Pulmonary artery endothelial cell (primary cell): Measurements from ENCODE around the gene TRIM8. TPM values are rescaled to one million over a fixed set of nuclear protein-coding genes. Genes with fewer than 3 reads are reported as not detected.

Experiments
- DNase-seq: peaks from one replicate; pipeline ENCODE4 v3.0.0-alpha.2; 2011; ENCODE audit warnings: low read depth, low spot score
- total RNA-seq: library from RNA; depleted of rRNA; stranded (reverse); fragments of >200 nt; gene quantifications from 2 replicates; pipeline ENCODE4 v1.2.3, GENCODE V29; 2014

Gene TRIM8
- total RNA-seq, 1 donor from 2014 or later: 57.2 TPM

DNA sequence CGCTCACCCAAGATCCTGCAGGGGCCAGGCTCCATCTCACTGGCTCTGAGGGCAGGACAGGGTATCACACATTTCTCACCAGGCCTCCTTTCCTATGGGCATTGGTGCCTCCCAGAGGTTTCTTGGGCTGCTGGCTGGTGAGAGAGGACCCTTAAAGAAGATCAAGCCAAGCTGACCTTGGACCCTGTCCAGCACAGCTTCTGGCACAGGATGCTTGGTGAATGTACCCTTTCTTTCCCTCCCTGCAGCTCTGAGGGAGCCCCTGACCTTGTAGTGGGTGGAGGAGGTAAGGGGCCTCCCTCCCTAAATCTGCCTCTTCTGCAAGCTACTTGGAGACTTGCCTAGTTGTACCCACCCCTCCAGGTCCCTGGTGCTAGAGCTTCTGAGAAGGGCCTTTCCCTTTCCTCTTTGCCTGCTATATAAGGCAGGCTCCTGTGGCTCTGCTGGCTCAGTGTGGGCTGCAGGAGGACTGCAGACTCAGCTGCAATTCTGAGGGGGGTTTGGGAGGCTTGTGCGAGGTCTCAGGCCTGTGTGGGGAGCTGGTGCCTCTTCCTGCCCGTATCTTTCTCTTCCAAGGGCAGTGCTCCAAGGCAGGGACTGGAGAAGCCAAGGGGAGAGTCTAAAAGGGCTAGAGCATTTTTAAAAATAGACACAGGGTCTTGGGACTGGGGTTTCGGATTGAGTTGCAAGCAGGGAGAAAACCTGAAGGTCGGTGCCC, 11.7 kb upstream of the TRIM8 start:
- no peak for DNase-seq

- DNase-seq: peak; percentile 93
These were observed 11.0 kb upstream of the TRIM8 start for GRCh38 chr10:102633287-102633686.

DNA sequence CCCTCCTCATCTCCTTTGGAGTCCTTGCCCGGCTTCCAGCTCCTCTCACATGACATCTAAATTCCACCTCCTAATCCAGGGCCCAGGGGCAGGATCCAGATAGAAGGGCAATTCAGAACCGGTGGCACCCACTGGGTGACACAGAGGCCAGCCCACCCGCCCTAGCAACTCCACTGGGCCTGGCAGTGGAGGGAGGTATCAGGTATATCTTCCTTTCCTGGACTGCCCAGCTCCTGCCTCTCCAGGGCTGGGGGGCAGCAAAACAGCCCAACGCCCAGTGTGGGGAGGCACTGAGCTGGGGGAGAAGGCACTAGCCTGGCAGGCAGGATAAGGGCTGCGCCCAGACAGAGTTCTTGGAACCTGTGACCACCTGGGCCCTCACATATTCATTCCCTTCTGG, 10.4 kb upstream of the TRIM8 start:
- no peak for DNase-seq

- DNase-seq: no peak
These were observed 9.6 kb upstream of the TRIM8 start for GRCh38 chr10:102634686-102635085.

DNA sequence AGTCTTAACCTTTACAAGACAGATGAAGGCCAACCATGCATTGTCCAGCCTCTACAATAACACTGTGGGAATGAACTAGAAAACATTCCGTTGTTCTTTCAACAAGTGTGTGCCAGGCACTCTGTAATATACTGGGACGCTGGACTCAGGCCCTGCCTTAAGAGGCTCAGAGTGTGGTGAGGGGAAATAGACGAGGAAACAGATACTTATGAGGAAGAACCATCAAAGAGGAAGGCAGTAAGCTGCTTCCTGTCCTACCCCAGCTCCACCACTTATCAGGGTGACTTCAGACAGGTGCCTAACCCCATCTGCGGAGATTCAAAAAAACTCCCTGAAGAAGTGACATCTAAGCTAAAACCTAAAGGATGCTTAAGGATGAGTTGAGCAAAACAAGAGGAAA, 8.9 kb upstream of the TRIM8 start:
- DNase-seq: no peak

DNA sequence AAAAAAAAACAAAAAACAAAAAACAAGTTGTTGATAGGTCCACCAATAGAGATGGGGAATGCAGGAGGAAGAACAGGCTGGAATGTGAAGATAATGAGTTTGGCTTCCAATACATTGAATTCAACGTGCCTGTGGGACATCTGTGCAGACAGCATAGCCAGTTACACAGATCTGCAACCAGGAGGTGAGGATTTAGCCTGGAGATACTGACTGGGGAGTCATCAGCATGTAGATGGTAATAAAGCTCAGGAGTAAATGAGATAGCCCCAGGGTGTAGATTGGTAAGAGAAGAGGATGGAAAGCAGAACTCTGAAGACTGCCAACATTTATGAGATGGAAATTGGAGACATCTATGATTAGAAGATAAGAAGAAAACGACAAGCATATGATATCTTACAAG, 4.7 kb upstream of the TRIM8 start:
- DNase-seq: no peak

- DNase-seq: no peak
These were observed 2.9 kb upstream of the TRIM8 start for GRCh38 chr10:102641402-102641801.

DNA sequence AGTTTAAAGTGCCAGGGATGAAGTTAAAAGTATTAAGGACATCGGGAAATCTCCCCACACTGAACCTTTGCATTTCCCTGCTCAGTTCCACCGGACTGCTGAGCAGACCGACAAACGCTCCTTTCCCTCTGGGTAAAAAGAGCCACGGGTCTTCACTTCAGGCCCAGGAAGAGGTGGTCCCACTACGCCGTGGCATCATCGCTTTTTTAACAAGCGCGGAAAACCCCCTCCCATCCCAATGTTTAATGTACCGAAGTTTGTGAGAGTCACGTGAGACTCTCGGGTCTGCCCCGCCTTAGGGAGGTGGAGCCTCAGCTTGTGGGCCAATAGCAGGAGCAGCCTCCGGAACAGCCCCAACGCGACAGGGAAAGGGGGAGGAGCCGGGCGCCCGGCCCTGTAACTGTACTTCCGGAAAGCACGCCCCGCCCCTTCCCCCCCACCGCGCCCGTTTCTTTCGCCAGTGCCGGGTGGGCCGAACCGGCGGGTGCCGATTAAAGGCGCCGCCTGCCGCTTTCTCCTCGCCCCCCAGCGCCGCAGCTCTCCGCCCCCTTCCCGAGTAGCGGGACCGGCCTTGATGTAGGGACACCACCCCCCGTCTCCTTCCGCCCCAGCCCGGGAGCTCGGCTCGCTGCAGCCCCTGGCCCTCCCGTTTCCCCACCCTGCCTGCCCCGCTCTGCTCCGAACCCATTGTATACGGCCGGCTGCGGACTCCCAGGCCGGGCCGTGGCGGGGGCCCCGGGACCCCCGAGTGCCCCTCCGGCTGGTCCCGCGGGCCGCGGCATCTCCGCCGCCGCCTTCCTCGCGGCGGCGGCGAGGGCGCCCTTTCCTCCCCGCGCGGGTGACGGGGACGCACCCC, 2.2 kb upstream of the TRIM8 start:
- peak; percentile 94 for DNase-seq

GRCh38 chr10:102642736-102643335, 1.4 kb upstream of the TRIM8 start:
- no peak for DNase-seq

- no peak for DNase-seq
These were observed 778 bp upstream of the TRIM8 start for GRCh38 chr10:102643336-102644065.

DNA sequence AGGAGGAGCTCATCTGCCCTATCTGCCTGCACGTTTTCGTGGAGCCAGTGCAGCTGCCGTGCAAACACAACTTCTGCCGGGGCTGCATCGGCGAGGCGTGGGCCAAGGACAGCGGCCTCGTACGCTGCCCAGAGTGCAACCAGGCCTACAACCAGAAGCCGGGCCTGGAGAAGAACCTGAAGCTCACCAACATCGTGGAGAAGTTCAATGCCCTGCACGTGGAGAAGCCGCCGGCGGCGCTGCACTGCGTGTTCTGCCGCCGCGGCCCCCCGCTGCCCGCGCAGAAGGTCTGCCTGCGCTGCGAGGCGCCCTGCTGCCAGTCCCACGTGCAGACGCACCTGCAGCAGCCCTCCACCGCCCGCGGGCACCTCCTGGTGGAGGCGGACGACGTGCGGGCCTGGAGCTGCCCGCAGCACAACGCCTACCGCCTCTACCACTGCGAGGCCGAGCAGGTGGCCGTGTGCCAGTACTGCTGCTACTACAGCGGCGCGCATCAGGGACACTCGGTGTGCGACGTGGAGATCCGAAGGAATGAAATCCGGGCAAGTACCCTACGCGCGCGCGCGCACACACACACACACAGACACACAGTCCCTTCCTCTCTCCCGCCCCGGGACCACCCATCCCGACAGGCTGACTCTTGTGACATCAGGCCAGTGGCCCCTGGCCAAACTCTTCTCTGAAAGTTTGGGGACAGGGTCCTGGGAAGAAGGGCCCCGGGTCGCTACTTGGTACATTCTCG, 538 bp downstream of the TRIM8 start:
- DNase-seq: no peak

GRCh38 chr10:102645388-102645740, 1.1 kb downstream of the TRIM8 start:
- DNase-seq: no peak

DNA sequence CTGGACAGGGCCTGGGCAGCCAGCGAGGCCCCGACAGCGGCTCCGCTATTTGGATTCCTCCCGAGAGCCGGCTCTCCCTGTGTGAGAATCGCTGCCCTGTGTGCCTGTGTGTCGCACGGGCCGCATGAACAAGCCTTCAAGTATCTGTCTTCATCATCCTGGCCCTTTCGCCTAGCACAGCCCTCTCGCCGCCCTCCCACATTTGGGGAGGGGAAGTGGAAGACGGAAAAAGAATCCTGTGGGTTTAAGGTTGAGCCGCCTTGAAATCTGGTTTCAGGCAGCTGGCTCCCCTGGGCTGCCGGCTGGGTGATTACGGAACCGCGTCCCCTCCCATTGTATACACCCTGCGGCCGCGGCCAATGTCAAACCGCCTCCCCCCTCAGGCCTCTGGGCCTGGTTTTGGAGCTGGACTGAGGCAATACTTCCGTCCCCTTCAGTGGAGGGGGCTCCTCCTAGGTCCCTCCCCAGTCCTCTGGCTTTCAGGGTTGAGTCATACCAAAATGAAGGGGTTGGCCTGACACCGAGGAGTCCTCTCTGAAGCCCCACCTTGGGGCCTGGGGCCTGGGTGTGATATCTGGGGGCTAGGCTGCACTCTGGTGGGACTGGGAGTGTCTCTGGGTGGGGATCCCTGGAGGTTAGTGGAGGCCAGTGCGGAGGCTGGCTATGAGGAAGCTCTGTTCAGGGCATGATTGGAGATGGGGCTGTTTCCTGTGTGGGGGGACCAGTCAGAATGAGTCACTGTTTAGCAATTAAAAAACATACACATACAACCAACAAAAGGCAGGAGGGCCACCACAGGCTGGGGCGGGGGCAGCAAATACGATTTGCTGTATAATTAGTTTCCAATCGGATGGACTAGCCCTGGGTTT, 1.7 kb downstream of the TRIM8 start:
- DNase-seq: peak; percentile 74

- DNase-seq: no peak
These were observed 2.5 kb downstream of the TRIM8 start for GRCh38 chr10:102646610-102647442.

GRCh38 chr10:102647443-102648268, 3.4 kb downstream of the TRIM8 start:
- DNase-seq: no peak

GRCh38 chr10:102648269-102648888, 4.1 kb downstream of the TRIM8 start:
- no peak for DNase-seq

DNA sequence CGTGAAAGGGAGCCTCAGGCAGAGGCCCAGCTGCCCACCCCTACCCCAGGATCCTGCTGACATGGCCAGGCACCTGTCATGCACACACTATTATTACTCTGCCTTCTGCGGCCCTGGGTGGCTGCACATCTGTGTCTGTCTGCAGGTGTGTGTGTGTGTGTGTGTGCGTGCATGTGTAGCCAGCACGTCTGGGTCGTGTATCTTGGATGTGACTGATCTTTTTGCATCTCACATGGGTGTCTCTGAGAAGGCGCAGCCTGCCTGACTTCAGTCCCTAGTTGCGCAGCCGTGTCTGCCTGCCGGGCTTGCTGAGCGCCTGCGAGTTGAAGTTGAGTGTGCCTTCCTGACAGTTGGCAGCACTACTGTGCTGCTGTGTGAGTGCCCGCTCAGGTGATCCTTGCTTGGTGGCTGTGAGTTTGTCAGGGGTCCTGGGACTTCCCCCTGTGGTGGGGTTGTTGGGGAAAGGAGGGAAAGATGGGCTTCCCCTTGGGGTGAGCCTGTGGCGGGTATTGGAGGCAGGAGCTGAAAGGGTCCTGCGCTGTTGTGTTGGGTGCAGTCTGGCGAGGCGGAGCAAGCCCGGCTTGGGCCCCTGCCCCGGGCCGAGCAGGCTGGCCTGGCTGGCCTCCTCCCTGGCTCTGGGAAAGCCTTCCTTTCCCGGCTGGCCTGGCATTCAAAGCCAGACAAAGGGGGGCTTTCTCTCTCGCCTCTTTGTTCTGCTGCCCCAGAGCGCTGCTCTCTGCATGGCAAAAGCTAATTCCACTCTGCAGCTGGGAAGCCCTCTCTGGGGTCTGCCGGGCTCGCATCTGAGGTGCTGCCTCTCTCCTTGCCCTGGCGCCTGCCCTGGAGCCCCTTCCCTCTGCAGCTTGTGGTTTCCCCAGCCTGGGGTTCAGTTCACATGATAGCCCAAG, 4.9 kb downstream of the TRIM8 start:
- no peak for DNase-seq
